Vagina (tissue), 2 donors: Measurements from ENCODE around the gene MROH7. TPM values are rescaled to one million over a fixed set of nuclear protein-coding genes. Genes with fewer than 3 reads are reported as not detected.

Source experiments
- DNase-seq, 2 donors: peaks; one replicate each; pipeline ENCODE4 v3.0.0-alpha.2; 2017; ENCODE audit errors: extremely low spot score in 2 of 2
- H3K27ac ChIP-seq: fragments of 200-600 bp; sonication (generic); one replicate; pipeline ENCODE4 v1.5.1; 2019
- H3K27me3 ChIP-seq: fragments of 200-600 bp; sonication (generic); one replicate; pipeline ENCODE4 v1.5.1; 2019
- H3K36me3 ChIP-seq, 2 donors: fragments of 200-600 bp; sonication (generic); one replicate each; pipeline ENCODE4 v1.5.1; 2017 to 2019
- H3K4me1 ChIP-seq: fragments of 200-600 bp; sonication (generic); one replicate; pipeline ENCODE4 v1.5.1; 2019
- H3K4me3 ChIP-seq, 2 donors: fragments of 200-600 bp; sonication (generic); 1 replicate in 1 of 2; 2 replicates in 1 of 2; pipeline ENCODE4 v1.5.1; 2016 to 2019
- H3K9me3 ChIP-seq: fragments of 200-600 bp; sonication (generic); one replicate; pipeline ENCODE4 v1.5.1; 2019
- POLR2A ChIP-seq, 2 donors: fragments of 450-650 bp; IDR thresholded peaks; one replicate each; pipeline ENCODE4 v1.6.1; 2017; ENCODE audit warnings: antibody characterized with exemption in 2 of 2, mild to moderate bottlenecking in 2 of 2, moderate library complexity in 2 of 2
- POLR2AphosphoS5 ChIP-seq, 2 donors: sonication (generic); formaldehyde crosslinking; IDR thresholded peaks; one replicate each; pipeline ENCODE4 v1.9.0; 2017; ENCODE audit warnings: antibody characterized with exemption in 2 of 2, mild to moderate bottlenecking in 2 of 2, low read depth in 1 of 2; ENCODE audit not compliant: insufficient read depth in 1 of 2
- intact Hi-C: fragments of 100-400 bp; cut with DNase I; formaldehyde crosslinking; loops from one replicate; pipeline ENCODE4 v1.15.1; 2023
- total RNA-seq: library from RNA; depleted of rRNA; stranded (reverse); fragments of >200 nt; gene quantifications from one replicate; pipeline ENCODE4 v1.2.3, GENCODE V29; 2016
- TF ChIP-seq, protein P1 (sequence below), 3 experiments: fragments of 450-650 bp in 2 of 3; fragments of 200-600 bp in 1 of 3; sonication (generic) in 1 of 3; IDR thresholded peaks; one replicate each; pipeline ENCODE4 v1.5.1; 2017 to 2019; ENCODE audit warnings: antibody characterized with exemption in 3 of 3, mild to moderate bottlenecking in 2 of 3, moderate library complexity in 2 of 3

Gene MROH7
- total RNA-seq, 1 donor from 2014 or later = 7.4 TPM

DNA sequence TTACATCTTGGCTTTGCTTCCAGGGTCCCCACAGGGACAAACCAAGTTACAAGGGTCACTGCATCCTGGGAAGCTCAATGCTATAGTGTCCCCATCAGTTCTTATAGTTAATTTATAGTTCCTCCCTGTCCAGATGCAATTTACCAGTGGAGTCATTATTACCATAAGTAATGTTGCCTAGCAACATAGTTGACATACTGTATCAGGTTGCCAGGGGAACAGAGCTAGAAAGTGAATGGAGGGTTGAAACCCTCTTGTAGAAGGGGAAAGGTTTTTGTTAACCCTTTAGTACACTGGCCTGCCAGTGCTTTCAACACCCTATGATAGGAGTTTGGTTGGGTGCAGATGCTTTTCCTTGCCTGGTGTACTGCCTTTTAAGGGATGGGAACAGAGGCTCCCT, 39.8 kb downstream of the MROH7 start:
- intact Hi-C loops = no loop called here

DNA sequence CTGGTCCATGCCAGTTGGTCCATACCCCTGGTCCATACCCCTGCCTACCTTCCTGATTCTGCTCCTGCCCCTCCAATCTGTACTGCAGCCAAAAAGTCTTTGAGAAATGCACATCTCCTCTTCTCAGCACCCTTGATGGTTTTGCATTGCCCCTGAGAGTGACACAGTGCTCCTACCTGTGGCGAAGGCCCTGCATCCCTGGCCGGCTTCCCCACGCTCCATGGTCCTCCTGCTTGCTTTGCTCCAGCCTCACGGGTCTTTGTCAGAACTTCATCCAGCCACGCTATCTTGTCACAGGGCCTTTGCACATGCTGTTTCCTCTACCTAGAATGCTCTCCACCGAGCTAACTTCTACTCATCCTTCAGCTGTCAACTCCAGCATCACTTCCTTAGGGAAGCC, 41.9 kb downstream of the MROH7 start:
- no peaks in the 10 kb centered on the region for H3K36me3 ChIP-seq
- no peak overlapping the region for H3K4me3 ChIP-seq
- intact Hi-C loops = no loop called here
- no peaks in the 10 kb centered on the region for H3K9me3 ChIP-seq
- no peak overlapping the region for H3K27ac ChIP-seq
- H3K27me3 ChIP-seq = no peaks in the 10 kb centered on the region
- TF ChIP-seq, protein P1, sequence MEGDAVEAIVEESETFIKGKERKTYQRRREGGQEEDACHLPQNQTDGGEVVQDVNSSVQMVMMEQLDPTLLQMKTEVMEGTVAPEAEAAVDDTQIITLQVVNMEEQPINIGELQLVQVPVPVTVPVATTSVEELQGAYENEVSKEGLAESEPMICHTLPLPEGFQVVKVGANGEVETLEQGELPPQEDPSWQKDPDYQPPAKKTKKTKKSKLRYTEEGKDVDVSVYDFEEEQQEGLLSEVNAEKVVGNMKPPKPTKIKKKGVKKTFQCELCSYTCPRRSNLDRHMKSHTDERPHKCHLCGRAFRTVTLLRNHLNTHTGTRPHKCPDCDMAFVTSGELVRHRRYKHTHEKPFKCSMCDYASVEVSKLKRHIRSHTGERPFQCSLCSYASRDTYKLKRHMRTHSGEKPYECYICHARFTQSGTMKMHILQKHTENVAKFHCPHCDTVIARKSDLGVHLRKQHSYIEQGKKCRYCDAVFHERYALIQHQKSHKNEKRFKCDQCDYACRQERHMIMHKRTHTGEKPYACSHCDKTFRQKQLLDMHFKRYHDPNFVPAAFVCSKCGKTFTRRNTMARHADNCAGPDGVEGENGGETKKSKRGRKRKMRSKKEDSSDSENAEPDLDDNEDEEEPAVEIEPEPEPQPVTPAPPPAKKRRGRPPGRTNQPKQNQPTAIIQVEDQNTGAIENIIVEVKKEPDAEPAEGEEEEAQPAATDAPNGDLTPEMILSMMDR (IDR thresholded peaks at IDR 0.05) = no peak
- TF ChIP-seq POLR2A (IDR thresholded peaks at IDR 0.05) (no peak), POLR2AphosphoS5 (IDR thresholded peaks at IDR 0.05; ENCODE audit: insufficient read depth in 1 of 2, low read depth in 1 of 2) (no peak)
- no peak for DNase-seq
- no peaks in the 10 kb centered on the region for H3K4me1 ChIP-seq

More for the DNA sequence above, 39.8 kb downstream of the MROH7 start:
- no peak overlapping the region for H3K4me3 ChIP-seq
- no peak for DNase-seq
- H3K27ac ChIP-seq = no peak overlapping the region
- no peaks in the 10 kb centered on the region for H3K9me3 ChIP-seq
- no peaks in the 10 kb centered on the region for H3K27me3 ChIP-seq
- TF ChIP-seq, protein P1 (IDR thresholded peaks at IDR 0.05) = no peak
- TF ChIP-seq POLR2A (IDR thresholded peaks at IDR 0.05) (no peak), POLR2AphosphoS5 (IDR thresholded peaks at IDR 0.05; ENCODE audit: insufficient read depth in 1 of 2, low read depth in 1 of 2) (no peak)
- H3K36me3 ChIP-seq = no peaks in the 10 kb centered on the region
- no peaks in the 10 kb centered on the region for H3K4me1 ChIP-seq

DNA sequence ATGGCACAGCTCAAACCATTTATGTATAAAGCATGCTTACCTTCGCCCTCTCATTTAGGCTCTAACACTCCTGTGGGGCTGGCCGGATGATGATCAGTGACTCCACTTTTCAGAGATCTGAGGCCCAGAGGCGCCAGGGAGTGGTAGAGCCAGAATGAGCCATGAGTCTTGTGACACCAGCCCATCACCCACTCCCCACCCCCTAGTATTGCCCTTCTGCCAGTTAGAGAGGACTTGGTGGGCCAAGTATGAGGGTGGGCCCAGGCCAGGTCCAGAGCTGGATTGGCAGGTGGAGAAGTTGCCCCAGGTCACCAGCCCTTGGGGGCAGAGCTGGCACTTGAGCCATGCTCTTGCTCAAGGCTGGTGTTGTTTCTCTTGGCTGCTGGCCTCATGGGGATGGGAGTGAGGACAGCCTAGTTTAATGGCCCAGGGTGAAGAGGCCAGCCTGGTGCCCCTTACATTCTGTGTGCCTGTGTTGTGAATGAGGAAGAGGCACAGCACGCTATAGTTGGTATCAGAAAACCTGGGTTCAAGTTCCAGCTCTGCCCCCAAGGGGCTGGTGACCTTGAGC, 43.8 kb downstream of the MROH7 start:
- Histone ChIP-seq H3K27ac (no peak overlapping the region), H3K4me1 (no peaks in the 10 kb centered on the region), H3K9me3 (no peaks in the 10 kb centered on the region), H3K4me3 (no peak overlapping the region), H3K27me3 (no peaks in the 10 kb centered on the region), H3K36me3 (no peaks in the 10 kb centered on the region)
- no peak for TF ChIP-seq POLR2A (IDR thresholded peaks at IDR 0.05)
- intact Hi-C loops = no loop called here
- no peak for DNase-seq

DNA sequence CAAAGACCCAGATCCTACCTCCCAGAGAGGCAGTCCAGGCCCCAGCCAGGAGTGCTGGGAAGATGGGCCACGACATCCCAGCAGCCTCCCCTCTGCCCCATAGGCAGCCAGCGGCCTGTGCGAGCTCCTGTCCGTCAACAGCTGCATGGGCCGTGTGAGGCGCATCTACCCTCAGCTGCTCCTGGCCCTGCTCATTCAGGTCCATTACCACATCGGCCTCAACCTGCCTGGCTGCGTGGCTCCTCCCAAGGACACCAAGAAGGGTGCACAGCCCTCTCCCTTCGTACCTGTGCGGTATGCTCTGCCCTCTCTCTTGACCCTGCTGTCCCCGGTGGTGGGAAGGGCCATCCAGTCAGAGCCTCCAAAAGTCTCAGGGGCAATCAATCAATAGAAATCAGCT, 44.6 kb downstream of the MROH7 start:
- Histone ChIP-seq H3K9me3 (no peaks in the 10 kb centered on the region), H3K36me3 (no peaks in the 10 kb centered on the region), H3K4me1 (no peaks in the 10 kb centered on the region), H3K4me3 (no peak overlapping the region), H3K27me3 (no peaks in the 10 kb centered on the region), H3K27ac (no peak overlapping the region)
- TF ChIP-seq, protein P1 (IDR thresholded peaks at IDR 0.05) = no peak
- TF ChIP-seq POLR2AphosphoS5 (IDR thresholded peaks at IDR 0.05; ENCODE audit: insufficient read depth in 1 of 2, low read depth in 1 of 2) (no peak), POLR2A (IDR thresholded peaks at IDR 0.05) (no peak)
- intact Hi-C loops = no loop called here
- no peak for DNase-seq

DNA sequence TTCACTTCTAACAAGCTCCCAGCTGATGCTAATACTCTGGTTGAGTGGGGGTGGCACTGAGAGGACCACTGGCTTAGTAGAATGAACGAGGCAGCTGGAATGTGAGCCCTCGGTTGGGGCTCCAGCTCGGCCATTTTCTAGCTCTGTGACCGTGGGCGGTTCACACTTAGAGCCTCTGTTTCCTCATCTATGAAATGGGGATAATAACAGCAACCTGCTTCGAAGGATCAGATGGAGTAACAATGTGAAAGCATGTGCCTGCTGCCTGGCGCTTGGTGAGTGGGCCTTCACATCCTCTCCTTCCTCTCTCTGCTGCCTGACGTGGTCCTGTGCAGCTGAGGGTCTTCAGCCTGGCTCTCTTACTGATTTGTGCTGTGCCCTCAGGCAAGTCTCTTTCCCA, 53.2 kb downstream of the MROH7 start:
- Histone ChIP-seq H3K4me1 (no peaks in the 10 kb centered on the region), H3K27me3 (no peaks in the 10 kb centered on the region), H3K27ac (no peak overlapping the region), H3K4me3 (no peak overlapping the region), H3K36me3 (no peaks in the 10 kb centered on the region), H3K9me3 (no peaks in the 10 kb centered on the region)
- intact Hi-C loops = no loop called here
- TF ChIP-seq, protein P1 (IDR thresholded peaks at IDR 0.05) = no peak
- TF ChIP-seq POLR2AphosphoS5 (IDR thresholded peaks at IDR 0.05; ENCODE audit: insufficient read depth in 1 of 2, low read depth in 1 of 2) = no peak
- TF ChIP-seq POLR2A (IDR thresholded peaks at IDR 0.05) = no peak
- DNase-seq = no peak
